Astrocyte (in vitro differentiated cells and primary cell): Measurements from ENCODE around the gene ADAMTS17.

Experiments
- CTCF ChIP-seq: IDR thresholded peaks from 2 replicates; pipeline ENCODE4 v1.5.1; 2011; ENCODE audit warnings: low read depth, mild to moderate bottlenecking, inconsistent platforms, low read length, moderate library complexity; ENCODE audit not compliant: insufficient read depth
- EZH2 ChIP-seq: IDR thresholded peaks from 2 replicates; pipeline ENCODE4 v1.6.1; 2012; ENCODE audit warnings: mild to moderate bottlenecking, low read length, inconsistent platforms; ENCODE audit not compliant: insufficient read depth

- TF ChIP-seq CTCF (no peak), EZH2 (no peak)
These were observed 99.9 kb downstream of the ADAMTS17 start for GRCh38 chr15:100241572-100242482.
